Dermis blood vessel endothelial cell (primary cell): Measurements from ENCODE around the gene PEDS1. TPM values are rescaled to one million over a fixed set of nuclear protein-coding genes. Genes with fewer than 3 reads are reported as not detected.
A peak's percentile ranks its signal among the peaks of the same experiment; 100 is the strongest.
"Not testable (repeated sequence)": the region's sequence is repeated elsewhere in the genome, so short reads cannot be mapped to it uniquely, and the experiment has no call there.

Experiments
- DNase-seq: peaks from one replicate; pipeline ENCODE4 v3.0.0; 2010
- total RNA-seq: library from RNA; depleted of rRNA; stranded (reverse); fragments of >200 nt; gene quantifications from 2 replicates; pipeline ENCODE4 v1.2.3, GENCODE V29; 2014

The PEDS1 gene
- total RNA-seq, 1 donor from 2014 or later, result 17.2 TPM

- DNase-seq, result no peak
Measured at GRCh38 chr20:50163570-50164317, 10.2 kb upstream of the PEDS1 start.

GRCh38 chr20:50161494-50161893, 8.0 kb upstream of the PEDS1 start:
- not testable (repeated sequence) for DNase-seq

GRCh38 chr20:50153153-50153499, 397 bp downstream of the PEDS1 start:
- no peak for DNase-seq

- peak; percentile 56 for DNase-seq
Measured at GRCh38 chr20:50152394-50153152, 950 bp downstream of the PEDS1 start.

GRCh38 chr20:50151034-50151743, 2.3 kb downstream of the PEDS1 start:
- DNase-seq, result no peak

- DNase-seq, result no peak
Measured at GRCh38 chr20:50149481-50150254, 3.9 kb downstream of the PEDS1 start.

GRCh38 chr20:50146732-50147662, 6.5 kb downstream of the PEDS1 start:
- peak; percentile 84 for DNase-seq

- no peak for DNase-seq
Measured at GRCh38 chr20:50146214-50146613, 7.3 kb downstream of the PEDS1 start.

GRCh38 chr20:50145566-50145965, 8.0 kb downstream of the PEDS1 start:
- DNase-seq, result no peak

GRCh38 chr20:50144362-50144761, 9.2 kb downstream of the PEDS1 start:
- DNase-seq, result peak; percentile 62

GRCh38 chr20:50142812-50143211, 10.7 kb downstream of the PEDS1 start:
- no peak for DNase-seq

GRCh38 chr20:50141811-50142561, 11.5 kb downstream of the PEDS1 start:
- peak; percentile 84 for DNase-seq

- DNase-seq, result no peak
Measured at GRCh38 chr20:50141018-50141675, 12.4 kb downstream of the PEDS1 start.

GRCh38 chr20:50140339-50140859, 13.1 kb downstream of the PEDS1 start:
- DNase-seq, result no peak

GRCh38 chr20:50138479-50139393, 14.8 kb downstream of the PEDS1 start:
- DNase-seq, result no peak

GRCh38 chr20:50138120-50138478, 15.4 kb downstream of the PEDS1 start:
- DNase-seq, result no peak

- DNase-seq, result not testable (repeated sequence)
Measured at GRCh38 chr20:50137702-50138101, 15.8 kb downstream of the PEDS1 start.

GRCh38 chr20:50136822-50137599, 16.5 kb downstream of the PEDS1 start:
- DNase-seq, result no peak
